GM19035 (cell line): ENCODE measurements around the gene DLX2.

Experiments used
- ATAC-seq: cut with Tn5 transposase; IDR thresholded peaks from one replicate; pipeline ENCODE4 v1.9.1; 2021; ENCODE audit not compliant: unreplicated experiment

The DLX2 gene

GRCh38 chr2:172056293-172056692 lies 46.4 kb downstream of the DLX2 start:
- ATAC-seq = no peak

GRCh38 chr2:172053486-172053885 lies 49.2 kb downstream of the DLX2 start:
- ATAC-seq = no peak

GRCh38 chr2:172052000-172052983 lies 50.4 kb downstream of the DLX2 start:
- no peak for ATAC-seq

- ATAC-seq = no peak
Measured at GRCh38 chr2:172050479-172051125, 52.1 kb downstream of the DLX2 start.

- ATAC-seq = no peak
Measured at GRCh38 chr2:172049567-172050120, 53.1 kb downstream of the DLX2 start.
